ENCODE data around the gene TNFSF11.

TNFSF11 gene, protein sequence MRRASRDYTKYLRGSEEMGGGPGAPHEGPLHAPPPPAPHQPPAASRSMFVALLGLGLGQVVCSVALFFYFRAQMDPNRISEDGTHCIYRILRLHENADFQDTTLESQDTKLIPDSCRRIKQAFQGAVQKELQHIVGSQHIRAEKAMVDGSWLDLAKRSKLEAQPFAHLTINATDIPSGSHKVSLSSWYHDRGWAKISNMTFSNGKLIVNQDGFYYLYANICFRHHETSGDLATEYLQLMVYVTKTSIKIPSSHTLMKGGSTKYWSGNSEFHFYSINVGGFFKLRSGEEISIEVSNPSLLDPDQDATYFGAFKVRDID

DNA sequence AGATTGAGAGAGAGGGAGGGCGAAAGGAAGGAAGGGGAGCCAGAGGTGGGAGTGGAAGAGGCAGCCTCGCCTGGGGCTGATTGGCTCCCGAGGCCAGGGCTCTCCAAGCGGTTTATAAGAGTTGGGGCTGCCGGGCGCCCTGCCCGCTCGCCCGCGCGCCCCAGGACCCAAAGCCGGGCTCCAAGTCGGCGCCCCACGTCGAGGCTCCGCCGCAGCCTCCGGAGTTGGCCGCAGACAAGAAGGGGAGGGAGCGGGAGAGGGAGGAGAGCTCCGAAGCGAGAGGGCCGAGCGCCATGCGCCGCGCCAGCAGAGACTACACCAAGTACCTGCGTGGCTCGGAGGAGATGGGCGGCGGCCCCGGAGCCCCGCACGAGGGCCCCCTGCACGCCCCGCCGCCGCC is at the start of gene TNFSF11:
Gene TNFSF11 (plus strand): TSS at position 142 of the 400 bp plus-strand sequence. CDS start 152 bp downstream, at position 294.
- Histone ChIP-seq H3F3A (ENCODE audit: insufficient read depth, low read length) (no peaks in the 10 kb centered on the region), H2AFZ (ENCODE audit: low read length) (no peak within 1 kb of the TSS), H3K4me2 (ENCODE audit: low read length) (no peak within 1 kb of the TSS), H3K27ac (ENCODE audit: low read depth, low read length, poor library complexity, severe bottlenecking) (no peak within 1 kb of the TSS), H3K79me2 (ENCODE audit: insufficient read depth, low read length) (no peaks in the 10 kb centered on the region), H3K27me3 (ENCODE audit: insufficient read depth, low read length) (0 out of 2 replicates have a peak, but pooled peaks cover 7% of the 10 kb centered on the region), H4K20me1 (ENCODE audit: insufficient read depth, low read length) (no peaks in the 10 kb centered on the region), H3K4me1 (ENCODE audit: insufficient read depth, low read length, severe bottlenecking) (no peaks in the 10 kb centered on the region), H3K4me3 (ENCODE audit: low read depth, low read length, poor library complexity, severe bottlenecking) (no peak within 1 kb of the TSS), H3K9me2 (ENCODE audit: low read depth, low read length) (no peaks in the 10 kb centered on the region), H3K9me3 (ENCODE audit: low read length) (no peaks in the 10 kb centered on the region), H3K9ac (ENCODE audit: low read length) (no peak within 1 kb of the TSS), H3K36me3 (ENCODE audit: insufficient read depth, low read length) (no peaks in the 10 kb centered on the region)
- TF ChIP-seq EZH2 (IDR thresholded peaks at IDR 0.05; ENCODE audit: borderline replicate concordance, low read length) = no peak
- TF ChIP-seq, protein P1, sequence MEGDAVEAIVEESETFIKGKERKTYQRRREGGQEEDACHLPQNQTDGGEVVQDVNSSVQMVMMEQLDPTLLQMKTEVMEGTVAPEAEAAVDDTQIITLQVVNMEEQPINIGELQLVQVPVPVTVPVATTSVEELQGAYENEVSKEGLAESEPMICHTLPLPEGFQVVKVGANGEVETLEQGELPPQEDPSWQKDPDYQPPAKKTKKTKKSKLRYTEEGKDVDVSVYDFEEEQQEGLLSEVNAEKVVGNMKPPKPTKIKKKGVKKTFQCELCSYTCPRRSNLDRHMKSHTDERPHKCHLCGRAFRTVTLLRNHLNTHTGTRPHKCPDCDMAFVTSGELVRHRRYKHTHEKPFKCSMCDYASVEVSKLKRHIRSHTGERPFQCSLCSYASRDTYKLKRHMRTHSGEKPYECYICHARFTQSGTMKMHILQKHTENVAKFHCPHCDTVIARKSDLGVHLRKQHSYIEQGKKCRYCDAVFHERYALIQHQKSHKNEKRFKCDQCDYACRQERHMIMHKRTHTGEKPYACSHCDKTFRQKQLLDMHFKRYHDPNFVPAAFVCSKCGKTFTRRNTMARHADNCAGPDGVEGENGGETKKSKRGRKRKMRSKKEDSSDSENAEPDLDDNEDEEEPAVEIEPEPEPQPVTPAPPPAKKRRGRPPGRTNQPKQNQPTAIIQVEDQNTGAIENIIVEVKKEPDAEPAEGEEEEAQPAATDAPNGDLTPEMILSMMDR (IDR thresholded peaks at IDR 0.05; ENCODE audit: low read length) = no peak

DNA sequence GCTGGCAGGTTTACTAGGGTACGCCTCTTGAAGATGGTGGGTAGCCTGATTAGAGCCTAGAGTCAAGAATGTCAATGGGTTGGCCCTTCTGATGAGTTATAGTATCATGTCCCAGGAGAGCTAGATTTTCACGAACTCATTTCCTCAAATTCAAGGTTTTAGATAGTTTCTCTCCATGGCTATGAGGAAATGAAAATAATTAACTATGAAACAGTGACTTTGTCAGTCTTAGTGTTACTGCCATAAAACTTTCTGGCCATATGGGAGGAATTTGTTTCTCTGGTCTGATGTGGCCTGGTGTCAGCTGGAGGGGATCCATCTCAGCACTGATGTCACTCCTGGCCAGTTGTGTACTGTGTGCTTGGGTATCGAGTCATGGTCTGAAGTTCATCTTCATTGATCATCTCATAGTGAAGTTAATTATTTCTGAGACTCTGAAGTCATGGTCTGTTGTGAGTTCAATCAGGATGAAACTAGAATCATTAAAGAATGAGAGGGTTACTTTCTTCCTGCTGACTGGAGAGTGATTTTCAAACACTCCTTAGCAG is 49.4 kb upstream of the TNFSF11 start:
- no peak overlapping the region for H3K4me2 ChIP-seq (ENCODE audit: low read length)
- no peak overlapping the region for H3K9ac ChIP-seq (ENCODE audit: low read length)
- H3K9me2 ChIP-seq (ENCODE audit: low read depth, low read length) = no peaks in the 10 kb centered on the region
- H3K27ac ChIP-seq (ENCODE audit: low read depth, low read length, poor library complexity, severe bottlenecking) = no peak overlapping the region
- no peaks in the 10 kb centered on the region for H3K9me3 ChIP-seq (ENCODE audit: low read length)
- H3K79me2 ChIP-seq (ENCODE audit: insufficient read depth, low read length) = no peaks in the 10 kb centered on the region
- H2AFZ ChIP-seq (ENCODE audit: low read length) = no peak overlapping the region
- H3F3A ChIP-seq (ENCODE audit: insufficient read depth, low read length) = no peaks in the 10 kb centered on the region
- H3K4me1 ChIP-seq (ENCODE audit: insufficient read depth, low read length, severe bottlenecking) = no peaks in the 10 kb centered on the region
- H3K4me3 ChIP-seq (ENCODE audit: low read depth, low read length, poor library complexity, severe bottlenecking) = no peak overlapping the region
- no peaks in the 10 kb centered on the region for H3K27me3 ChIP-seq (ENCODE audit: insufficient read depth, low read length)
- H3K36me3 ChIP-seq (ENCODE audit: insufficient read depth, low read length) = no peaks in the 10 kb centered on the region
- H4K20me1 ChIP-seq (ENCODE audit: insufficient read depth, low read length) = no peaks in the 10 kb centered on the region
- TF ChIP-seq, protein P1 (IDR thresholded peaks at IDR 0.05; ENCODE audit: low read length) = no peak
- TF ChIP-seq EZH2 (IDR thresholded peaks at IDR 0.05; ENCODE audit: borderline replicate concordance, low read length) = no peak

DNA sequence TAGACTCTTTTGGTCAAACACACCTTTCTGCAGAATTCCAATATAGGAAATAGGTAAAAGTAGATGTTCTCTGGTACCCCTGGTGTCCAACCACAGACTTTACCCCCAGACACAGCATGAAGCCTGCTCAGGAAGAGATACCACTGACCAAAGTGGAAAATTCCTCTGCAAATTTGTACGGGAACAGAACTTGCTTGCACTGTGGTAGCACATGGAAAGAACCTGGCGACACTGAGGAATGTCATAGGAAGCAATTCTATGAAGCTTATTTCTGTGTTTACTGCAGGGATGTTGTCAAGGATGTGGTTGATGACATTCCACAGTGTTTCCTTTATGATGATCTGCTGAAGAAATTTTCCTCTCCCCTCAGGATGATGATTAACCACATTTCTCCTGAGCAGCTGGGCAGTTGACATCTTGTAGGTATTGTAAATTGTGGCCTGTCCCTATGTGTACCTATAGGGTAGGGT is 48.9 kb upstream of the TNFSF11 start:
- no peaks in the 10 kb centered on the region for H3K36me3 ChIP-seq (ENCODE audit: insufficient read depth, low read length)
- H3K9me2 ChIP-seq (ENCODE audit: low read depth, low read length) = no peaks in the 10 kb centered on the region
- no peaks in the 10 kb centered on the region for H3K4me1 ChIP-seq (ENCODE audit: insufficient read depth, low read length, severe bottlenecking)
- no peak overlapping the region for H3K9ac ChIP-seq (ENCODE audit: low read length)
- no peak overlapping the region for H3K4me3 ChIP-seq (ENCODE audit: low read depth, low read length, poor library complexity, severe bottlenecking)
- TF ChIP-seq EZH2 (IDR thresholded peaks at IDR 0.05; ENCODE audit: borderline replicate concordance, low read length) = no peak
- TF ChIP-seq, protein P1 (IDR thresholded peaks at IDR 0.05; ENCODE audit: low read length) = no peak
- H4K20me1 ChIP-seq (ENCODE audit: insufficient read depth, low read length) = no peaks in the 10 kb centered on the region
- H3K79me2 ChIP-seq (ENCODE audit: insufficient read depth, low read length) = no peaks in the 10 kb centered on the region
- no peaks in the 10 kb centered on the region for H3K9me3 ChIP-seq (ENCODE audit: low read length)
- H3F3A ChIP-seq (ENCODE audit: insufficient read depth, low read length) = no peaks in the 10 kb centered on the region
- no peak overlapping the region for H3K27ac ChIP-seq (ENCODE audit: low read depth, low read length, poor library complexity, severe bottlenecking)
- no peak overlapping the region for H3K4me2 ChIP-seq (ENCODE audit: low read length)
- H3K27me3 ChIP-seq (ENCODE audit: insufficient read depth, low read length) = no peaks in the 10 kb centered on the region
- H2AFZ ChIP-seq (ENCODE audit: low read length) = no peak overlapping the region

Measured in OCI-LY1 (cell line).